ENCODE results near the gene CTIF. TPM values are rescaled to one million over a fixed set of nuclear protein-coding genes. Genes with fewer than 3 reads are reported as not detected.

The CTIF gene
- total RNA-seq, 1 donor from 2014 or later, result 81.9 TPM

GRCh38 chr18:48668466-48669179 lies 129.8 kb downstream of the CTIF start:
- DNase-seq (ENCODE audit: low spot score), result no peak
- intact Hi-C loops (cut with DNase I), result no loop called here
- ATAC-seq, result no peak

GRCh38 chr18:48669180-48669675 lies 130.4 kb downstream of the CTIF start:
- ATAC-seq (no peak), DNase-seq (ENCODE audit: low spot score) (no peak)
- intact Hi-C loops (cut with DNase I), result no loop called here

GRCh38 chr18:48669991-48670750 lies 131.3 kb downstream of the CTIF start:
- ATAC-seq, result no peak
- intact Hi-C loops (cut with DNase I), result no loop called here
- DNase-seq (ENCODE audit: low spot score), result no peak

GRCh38 chr18:48670751-48671560 lies 132.1 kb downstream of the CTIF start:
- ATAC-seq (no peak), DNase-seq (ENCODE audit: low spot score) (no peak)
- intact Hi-C loops (cut with DNase I), result no loop called here

- intact Hi-C loops (cut with DNase I), result no loop called here
- ATAC-seq (no peak), DNase-seq (ENCODE audit: low spot score) (no peak)
Measured at GRCh38 chr18:48671561-48671945, 132.7 kb downstream of the CTIF start.

GRCh38 chr18:48672671-48673340 lies 134.0 kb downstream of the CTIF start:
- DNase-seq (ENCODE audit: low spot score) (no peak), ATAC-seq (no peak)
- intact Hi-C loops (cut with DNase I), result no loop called here

GRCh38 chr18:48673456-48673852 lies 134.6 kb downstream of the CTIF start:
- DNase-seq (ENCODE audit: low spot score), result no peak
- intact Hi-C loops (cut with DNase I), result no loop called here
- ATAC-seq, result no peak

- no peak for DNase-seq (ENCODE audit: low spot score)
- ATAC-seq, result no peak
- intact Hi-C loops (cut with DNase I), result no loop called here
Measured at GRCh38 chr18:48673853-48674721, 135.3 kb downstream of the CTIF start.

GRCh38 chr18:48674758-48675351 lies 136.0 kb downstream of the CTIF start:
- DNase-seq (ENCODE audit: low spot score) (no peak), ATAC-seq (no peak)
- intact Hi-C loops (cut with DNase I), result no loop called here

GRCh38 chr18:48675352-48675761 lies 136.5 kb downstream of the CTIF start:
- ATAC-seq (peak; percentile 93), DNase-seq (ENCODE audit: low spot score) (peak; percentile 92)
- intact Hi-C loops (cut with DNase I), result no loop called here

- intact Hi-C loops (cut with DNase I), result no loop called here
- no peak for ATAC-seq
Measured at GRCh38 chr18:48675912-48676311, 137.1 kb downstream of the CTIF start.

GRCh38 chr18:48676346-48676745 lies 137.5 kb downstream of the CTIF start:
- intact Hi-C loops (cut with DNase I), result no loop called here
- no peak for ATAC-seq
- no peak for DNase-seq (ENCODE audit: low spot score)

More at GRCh38 chr18:48675912-48676311, 137.1 kb downstream of the CTIF start:
- no peak for DNase-seq (ENCODE audit: low spot score)

GRCh38 chr18:48676756-48677368 lies 138.0 kb downstream of the CTIF start:
- intact Hi-C loops (cut with DNase I), result no loop called here
- DNase-seq (ENCODE audit: low spot score) (peak; percentile 85), ATAC-seq (peak; percentile 50)

GRCh38 chr18:48678237-48679115 lies 139.6 kb downstream of the CTIF start:
- ATAC-seq, result no peak
- DNase-seq (ENCODE audit: low spot score), result no peak
- intact Hi-C loops (cut with DNase I), result no loop called here

GRCh38 chr18:48679236-48679635 lies 140.4 kb downstream of the CTIF start:
- no peak for DNase-seq (ENCODE audit: low spot score)
- no peak for ATAC-seq
- intact Hi-C loops (cut with DNase I), result no loop called here

All from sciatic nerve (tissue), 2 donors.